GM23248 (cell line): Measurements from ENCODE around the gene TMEM237. TPM values are rescaled to one million over a fixed set of nuclear protein-coding genes. Genes with fewer than 3 reads are reported as not detected.

Experiments used
- DNase-seq: peaks from one replicate; pipeline ENCODE4 v3.0.0-alpha.2; 2015
- H2AFZ ChIP-seq: fragments of 200-600 bp; sonication (generic); 2 replicates; pipeline ENCODE4 v1.6.1; 2016; ENCODE audit warnings: antibody characterized with exemption
- H3F3A ChIP-seq: fragments of 200-600 bp; sonication (generic); 2 replicates; pipeline ENCODE4 v1.6.1; 2016; ENCODE audit warnings: mild to moderate bottlenecking, antibody characterized with exemption, mixed run types; ENCODE audit not compliant: insufficient read depth
- H3K27ac ChIP-seq: fragments of 200-600 bp; sonication (generic); 2 replicates; pipeline ENCODE4 v1.5.1; 2016; ENCODE audit warnings: mild to moderate bottlenecking
- H3K27me3 ChIP-seq: fragments of 200-600 bp; sonication (generic); replicated peaks from 2 replicates; pipeline ENCODE4 v1.6.1; 2016; ENCODE audit warnings: mild to moderate bottlenecking; ENCODE audit not compliant: insufficient read depth
- H3K36me3 ChIP-seq: fragments of 200-600 bp; sonication (generic); 2 replicates; pipeline ENCODE4 v1.6.1; 2016; ENCODE audit warnings: low read depth, mild to moderate bottlenecking
- H3K4me1 ChIP-seq: fragments of 200-600 bp; sonication (generic); 2 replicates; pipeline ENCODE4 v1.6.1; 2016; ENCODE audit warnings: mild to moderate bottlenecking; ENCODE audit not compliant: insufficient read depth
- H3K4me2 ChIP-seq: fragments of 200-600 bp; sonication (generic); one replicate; pipeline ENCODE4 v1.6.1; 2016; ENCODE audit warnings: mild to moderate bottlenecking; ENCODE audit not compliant: unreplicated experiment
- H3K4me3 ChIP-seq: fragments of 200-600 bp; sonication (generic); 2 replicates; pipeline ENCODE4 v1.5.1; 2016; ENCODE audit warnings: mild to moderate bottlenecking
- H3K79me2 ChIP-seq: fragments of 200-600 bp; sonication (generic); 2 replicates; pipeline ENCODE4 v1.6.1; 2016; ENCODE audit warnings: mild to moderate bottlenecking; ENCODE audit not compliant: insufficient read depth
- H3K9ac ChIP-seq: fragments of 200-600 bp; sonication (generic); 2 replicates; pipeline ENCODE4 v1.6.1; 2016; ENCODE audit warnings: mild to moderate bottlenecking
- H3K9me2 ChIP-seq: fragments of 200-600 bp; sonication (generic); 2 replicates; pipeline ENCODE4 v1.6.1; 2016; ENCODE audit warnings: mixed run types, mild to moderate bottlenecking, moderate library complexity; ENCODE audit not compliant: insufficient read depth
- H3K9me3 ChIP-seq: fragments of 200-600 bp; sonication (generic); one replicate; pipeline ENCODE4 v1.6.1; 2017; ENCODE audit warnings: low read depth
- H4K20me1 ChIP-seq: fragments of 200-600 bp; sonication (generic); 2 replicates; pipeline ENCODE4 v1.6.0; 2016; ENCODE audit not compliant: insufficient read depth
- EZH2 ChIP-seq: fragments of 200-600 bp; sonication (generic); IDR thresholded peaks from 2 replicates; pipeline ENCODE4 v1.6.1; 2018; ENCODE audit warnings: antibody characterized with exemption, mild to moderate bottlenecking; ENCODE audit not compliant: insufficient read depth, poor library complexity, severe bottlenecking
- EZH2phosphoT487 ChIP-seq: fragments of 200-600 bp; sonication (generic); IDR thresholded peaks from 2 replicates; pipeline ENCODE4 v1.6.1; 2018; ENCODE audit warnings: antibody characterized with exemption, moderate library complexity, mild to moderate bottlenecking, low read depth; ENCODE audit not compliant: insufficient read depth
- WGBS, 2 experiments: methylation state at CpG; one replicate each; pipeline ENCODE4 v1.1.6; 2015 to 2017; ENCODE audit warnings: low lambda C conversion rate in 2 of 2, low coverage in 1 of 2; ENCODE audit errors: missing lambda C conversion rate in 2 of 2; 5-methylcytosine and 5-hydroxymethylcytosine counted together
- in situ Hi-C: fragments of 300-500 bp; cut with MboI; formaldehyde crosslinking; loops from 2 replicates; pipeline ENCODE4 v1.15.0; 2020
- polyA plus RNA-seq: library from polyadenylated mRNA; unstranded; fragments of >200 nt; fragmentation: Nextera tagmentation; extraction: Ambion mirVana; gene quantifications from 2 replicates; pipeline ENCODE4 v1.2.1, GENCODE V29; 2016
- total RNA-seq: library from RNA; depleted of rRNA; stranded (reverse); fragments of >200 nt; shearing (Covaris generic); gene quantifications from 2 replicates; pipeline ENCODE4 v1.2.3, GENCODE V29; 2014

TMEM237 gene
- total and polyA plus RNA-seq, 2 experiments from 2014 or later = 77.5 to 95.5 TPM

DNA sequence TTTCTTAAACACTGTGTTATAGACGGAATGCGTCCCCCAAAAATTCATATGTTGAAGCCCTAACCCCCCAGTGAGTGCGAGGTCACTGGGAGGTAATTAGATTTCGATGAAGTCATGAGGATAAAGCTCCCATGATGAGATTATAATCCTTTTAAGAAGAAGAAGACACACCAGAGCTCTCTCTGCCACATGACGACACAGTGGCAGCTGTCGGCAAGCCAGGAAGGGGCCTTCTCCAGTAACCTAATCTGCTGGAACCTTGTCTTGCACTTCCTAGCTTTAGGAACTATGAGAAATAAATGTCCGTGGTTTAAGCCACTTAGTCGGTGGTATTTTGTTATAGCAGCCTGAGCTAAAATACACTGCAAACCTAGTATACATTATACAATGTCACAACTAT, 12.3 kb downstream of the TMEM237 start:
- Histone ChIP-seq H3K9ac (no peak overlapping the region), H3K79me2 (no peaks in the 10 kb centered on the region), H4K20me1 (no peaks in the 10 kb centered on the region), H3K27ac (no peak overlapping the region), H3F3A (peaks cover 16% of the 10 kb centered on the region), H3K4me3 (no peak overlapping the region), H3K36me3 (peaks cover 71% of the 10 kb centered on the region), H3K9me2 (no peaks in the 10 kb centered on the region), H3K27me3 (no peaks in the 10 kb centered on the region), H3K9me3 (no peaks in the 10 kb centered on the region), H3K4me1 (peaks cover 9% of the 10 kb centered on the region), H2AFZ (no peak overlapping the region), H3K4me2 (no peak overlapping the region)
- WGBS, 2 experiments = 88% methylated on average over 8 of the region's 8 CpGs
- in situ Hi-C loops = no loop called here
- no peak for DNase-seq
- TF ChIP-seq EZH2phosphoT487 = no peak
- no peak for TF ChIP-seq EZH2

DNA sequence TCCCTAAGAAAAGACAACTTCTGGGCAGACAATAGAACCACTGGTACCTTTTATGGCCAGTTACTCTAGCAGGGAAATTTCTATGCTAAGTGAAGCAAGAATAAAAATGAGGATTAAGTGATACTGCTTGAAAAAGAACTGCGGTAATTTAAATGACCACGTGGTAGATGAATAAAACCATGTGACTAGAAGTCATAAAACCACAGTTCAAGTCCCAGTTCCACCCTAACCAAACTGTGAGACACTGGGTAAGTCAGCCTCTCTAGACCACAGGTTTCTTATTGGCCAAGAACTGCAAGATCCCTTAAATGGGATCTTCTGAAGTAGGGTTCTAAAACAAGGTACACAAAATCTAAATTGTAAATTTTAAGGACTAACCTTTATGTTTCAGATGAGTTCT, 12.7 kb downstream of the TMEM237 start:
- no peak overlapping the region for H3K4me3 ChIP-seq
- no peaks in the 10 kb centered on the region for H3K27me3 ChIP-seq
- no peak overlapping the region for H3K4me2 ChIP-seq
- in situ Hi-C loops = no loop called here
- no peak overlapping the region for H2AFZ ChIP-seq
- H3K9me2 ChIP-seq = no peaks in the 10 kb centered on the region
- H3K27ac ChIP-seq = no peak overlapping the region
- H3K36me3 ChIP-seq = peaks cover 71% of the 10 kb centered on the region
- no peaks in the 10 kb centered on the region for H4K20me1 ChIP-seq
- no peak for DNase-seq
- H3K9ac ChIP-seq = no peak overlapping the region
- no peaks in the 10 kb centered on the region for H3K79me2 ChIP-seq
- WGBS, 2 experiments = 95% methylated on average over 2 of the region's 2 CpGs
- peaks cover 9% of the 10 kb centered on the region for H3K4me1 ChIP-seq
- no peak for TF ChIP-seq EZH2phosphoT487
- TF ChIP-seq EZH2 = no peak
- H3F3A ChIP-seq = peaks cover 16% of the 10 kb centered on the region
- H3K9me3 ChIP-seq = no peaks in the 10 kb centered on the region

DNA sequence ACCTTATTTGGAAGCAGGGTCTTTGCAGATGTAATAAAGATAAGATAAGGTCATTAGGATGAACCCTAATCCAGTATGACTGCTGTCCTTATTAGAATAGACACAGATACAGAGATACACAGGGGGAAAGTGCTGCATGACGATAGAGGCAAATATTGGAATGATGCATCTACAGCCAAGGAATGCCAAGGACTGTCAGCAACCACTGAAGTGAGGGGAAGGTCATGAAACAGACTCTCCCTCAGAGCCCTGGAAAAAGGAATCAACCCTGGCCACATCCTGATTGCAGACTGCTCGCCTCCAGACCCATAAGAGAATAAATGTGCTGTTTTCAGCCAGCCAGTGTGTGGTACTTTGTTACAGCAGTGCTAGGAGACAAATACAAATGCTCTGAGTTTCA, 14.8 kb downstream of the TMEM237 start:
- DNase-seq = peak; percentile 72
- no peak overlapping the region for H3K4me3 ChIP-seq
- H3K4me2 ChIP-seq = no peak overlapping the region
- H3K27me3 ChIP-seq = no peaks in the 10 kb centered on the region
- in situ Hi-C loops = no loop called here
- no peaks in the 10 kb centered on the region for H3K9me2 ChIP-seq
- no peak overlapping the region for H2AFZ ChIP-seq
- H3K9ac ChIP-seq = no peak overlapping the region
- peaks cover 16% of the 10 kb centered on the region for H3F3A ChIP-seq
- no peaks in the 10 kb centered on the region for H4K20me1 ChIP-seq
- peaks cover 77% of the 10 kb centered on the region for H3K36me3 ChIP-seq
- 55% methylated on average over 2 of the region's 2 CpGs for WGBS, 2 experiments
- no peaks in the 10 kb centered on the region for H3K9me3 ChIP-seq
- H3K27ac ChIP-seq = peak overlapping the region; percentile 22
- peaks cover 9% of the 10 kb centered on the region for H3K4me1 ChIP-seq
- H3K79me2 ChIP-seq = no peaks in the 10 kb centered on the region
- no peak for TF ChIP-seq EZH2
- TF ChIP-seq EZH2phosphoT487 = no peak

GRCh38 chr2:201622306-201622970, 20.9 kb downstream of the TMEM237 start:
- no peak overlapping the region for H3K9ac ChIP-seq
- H3K27me3 ChIP-seq = no peaks in the 10 kb centered on the region
- H3K79me2 ChIP-seq = no peaks in the 10 kb centered on the region
- no peaks in the 10 kb centered on the region for H4K20me1 ChIP-seq
- H3K4me2 ChIP-seq = no peak overlapping the region
- H3K9me2 ChIP-seq = no peaks in the 10 kb centered on the region
- H3F3A ChIP-seq = peaks cover 13% of the 10 kb centered on the region
- in situ Hi-C loops = no loop called here
- 91 to 92% methylated on average over 5 of the region's 5 CpGs for WGBS, 2 experiments
- H3K9me3 ChIP-seq = no peaks in the 10 kb centered on the region
- no peak overlapping the region for H3K4me3 ChIP-seq
- H3K4me1 ChIP-seq = no peaks in the 10 kb centered on the region
- H3K27ac ChIP-seq = no peak overlapping the region
- H2AFZ ChIP-seq = no peak overlapping the region
- no peak for DNase-seq
- H3K36me3 ChIP-seq = peaks cover 36% of the 10 kb centered on the region
- TF ChIP-seq EZH2phosphoT487 = no peak
- no peak for TF ChIP-seq EZH2
